Astrocyte (in vitro differentiated cells and primary cell): ENCODE measurements around the gene WIF1. TPM values are rescaled to one million over a fixed set of nuclear protein-coding genes. Genes with fewer than 3 reads are reported as not detected.

ENCODE experiments used
- DNase-seq: peaks from one replicate; pipeline ENCODE4 v3.0.0-alpha.2; 2010; ENCODE audit warnings: low read depth
- FAIRE-seq: peaks from 2 replicates; lab custom pipeline; 2011; peaks lifted over from hg19 to GRCh38; lab: Jason Lieb, UNC
- H2AFZ ChIP-seq: 2 replicates; pipeline ENCODE4 v1.6.0; 2012; ENCODE audit warnings: low read depth, low read length, inconsistent platforms
- H3K27ac ChIP-seq: 2 replicates; pipeline ENCODE4 v1.5.1; 2011; ENCODE audit warnings: low read depth, low read length, inconsistent platforms
- H3K27me3 ChIP-seq: 2 replicates; pipeline ENCODE4 v1.6.0; 2011; ENCODE audit warnings: low read length, inconsistent platforms; ENCODE audit not compliant: insufficient read depth
- H3K36me3 ChIP-seq: 2 replicates; pipeline ENCODE4 v1.5.1; 2011; ENCODE audit warnings: low read length, inconsistent platforms; ENCODE audit not compliant: insufficient read depth
- H3K4me1 ChIP-seq: 2 replicates; pipeline ENCODE4 v1.5.1; 2011; ENCODE audit warnings: low read length, inconsistent platforms; ENCODE audit not compliant: insufficient read depth
- H3K4me2 ChIP-seq: 2 replicates; pipeline ENCODE4 v1.6.0; 2012; ENCODE audit warnings: low read length, inconsistent platforms
- H3K4me3 ChIP-seq: 2 replicates; pipeline ENCODE4 v1.5.1; 2011; ENCODE audit warnings: low read depth, mild to moderate bottlenecking, low read length, inconsistent platforms; ENCODE audit not compliant: insufficient read depth
- H3K79me2 ChIP-seq: 2 replicates; pipeline ENCODE4 v1.6.0; 2012; ENCODE audit warnings: mild to moderate bottlenecking, low read length, inconsistent platforms; ENCODE audit not compliant: insufficient read depth
- H3K9ac ChIP-seq: 2 replicates; pipeline ENCODE4 v1.6.0; 2012; ENCODE audit warnings: mild to moderate bottlenecking, low read length, inconsistent platforms
- H3K9me3 ChIP-seq: 2 replicates; pipeline ENCODE4 v1.5.1; 2012; ENCODE audit warnings: low read depth, mild to moderate bottlenecking, low read length, inconsistent platforms; ENCODE audit not compliant: insufficient read depth
- H4K20me1 ChIP-seq: 2 replicates; pipeline ENCODE4 v1.6.0; 2012; ENCODE audit warnings: low read length, inconsistent platforms; ENCODE audit not compliant: insufficient read depth
- H3K27ac Mint-ChIP-seq: one replicate; pipeline ENCODE4 v1.8.0; 2021; ENCODE audit warnings: mild to moderate bottlenecking, mixed read lengths; ENCODE audit not compliant: unreplicated experiment
- H3K27me3 Mint-ChIP-seq: one replicate; pipeline ENCODE4 v1.8.0; 2021; ENCODE audit warnings: low read depth, mixed read lengths; ENCODE audit not compliant: unreplicated experiment
- H3K36me3 Mint-ChIP-seq: one replicate; pipeline ENCODE4 v1.8.0; 2021; ENCODE audit warnings: low read depth, mixed read lengths; ENCODE audit not compliant: unreplicated experiment
- H3K4me1 Mint-ChIP-seq: one replicate; pipeline ENCODE4 v1.8.0; 2021; ENCODE audit warnings: low read depth, mixed read lengths; ENCODE audit not compliant: unreplicated experiment
- H3K4me3 Mint-ChIP-seq: one replicate; pipeline ENCODE4 v1.8.0; 2021; ENCODE audit warnings: mild to moderate bottlenecking, moderate library complexity, mixed read lengths; ENCODE audit not compliant: unreplicated experiment
- H3K9me3 Mint-ChIP-seq: one replicate; pipeline ENCODE4 v1.8.0; 2021; ENCODE audit warnings: mild to moderate bottlenecking, mixed read lengths; ENCODE audit not compliant: unreplicated experiment
- EZH2 ChIP-seq: IDR thresholded peaks from 2 replicates; pipeline ENCODE4 v1.6.1; 2012; ENCODE audit warnings: mild to moderate bottlenecking, low read length, inconsistent platforms; ENCODE audit not compliant: insufficient read depth
- total RNA-seq: library from RNA; stranded (reverse); gene quantifications from 2 replicates; pipeline ENCODE4 v1.2.1, GENCODE V29; 2021
- TF ChIP-seq, protein P1 (sequence below): IDR thresholded peaks from 2 replicates; pipeline ENCODE4 v1.5.1; 2011; ENCODE audit warnings: low read depth, mild to moderate bottlenecking, inconsistent platforms, low read length, moderate library complexity; ENCODE audit not compliant: insufficient read depth

WIF1 gene
- total RNA-seq, 1 donor from 2014 or later, result not detected

GRCh38 chr12:65051218-65051617 is 69.9 kb downstream of the WIF1 start:
- Histone ChIP-seq H3K27ac (no peak overlapping the region), H3K79me2 (no peaks in the 10 kb centered on the region), H2AFZ (no peak overlapping the region), H4K20me1 (no peaks in the 10 kb centered on the region), H3K4me2 (no peak overlapping the region), H3K9me3 (no peaks in the 10 kb centered on the region), H3K4me1 (no peaks in the 10 kb centered on the region), H3K27me3 (peaks cover 10% of the 10 kb centered on the region), H3K36me3 (no peaks in the 10 kb centered on the region), H3K9ac (no peak overlapping the region), H3K4me3 (no peak overlapping the region)
- DNase-seq (no peak), FAIRE-seq (no peak)
- peaks cover 2% of the 10 kb centered on the region for H3K9me3 Mint-ChIP-seq
- TF ChIP-seq, protein P1, sequence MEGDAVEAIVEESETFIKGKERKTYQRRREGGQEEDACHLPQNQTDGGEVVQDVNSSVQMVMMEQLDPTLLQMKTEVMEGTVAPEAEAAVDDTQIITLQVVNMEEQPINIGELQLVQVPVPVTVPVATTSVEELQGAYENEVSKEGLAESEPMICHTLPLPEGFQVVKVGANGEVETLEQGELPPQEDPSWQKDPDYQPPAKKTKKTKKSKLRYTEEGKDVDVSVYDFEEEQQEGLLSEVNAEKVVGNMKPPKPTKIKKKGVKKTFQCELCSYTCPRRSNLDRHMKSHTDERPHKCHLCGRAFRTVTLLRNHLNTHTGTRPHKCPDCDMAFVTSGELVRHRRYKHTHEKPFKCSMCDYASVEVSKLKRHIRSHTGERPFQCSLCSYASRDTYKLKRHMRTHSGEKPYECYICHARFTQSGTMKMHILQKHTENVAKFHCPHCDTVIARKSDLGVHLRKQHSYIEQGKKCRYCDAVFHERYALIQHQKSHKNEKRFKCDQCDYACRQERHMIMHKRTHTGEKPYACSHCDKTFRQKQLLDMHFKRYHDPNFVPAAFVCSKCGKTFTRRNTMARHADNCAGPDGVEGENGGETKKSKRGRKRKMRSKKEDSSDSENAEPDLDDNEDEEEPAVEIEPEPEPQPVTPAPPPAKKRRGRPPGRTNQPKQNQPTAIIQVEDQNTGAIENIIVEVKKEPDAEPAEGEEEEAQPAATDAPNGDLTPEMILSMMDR, result no peak
- TF ChIP-seq EZH2, result no peak
- H3K27ac Mint-ChIP-seq, result no peak overlapping the region
- H3K27me3 Mint-ChIP-seq, result peaks cover 4% of the 10 kb centered on the region
- no peaks in the 10 kb centered on the region for H3K36me3 Mint-ChIP-seq
- H3K4me3 Mint-ChIP-seq, result no peak overlapping the region
- no peaks in the 10 kb centered on the region for H3K4me1 Mint-ChIP-seq

GRCh38 chr12:65045269-65045668 is 75.8 kb downstream of the WIF1 start:
- Histone ChIP-seq H3K4me2 (no peak overlapping the region), H3K79me2 (no peaks in the 10 kb centered on the region), H3K36me3 (no peaks in the 10 kb centered on the region), H3K27ac (no peak overlapping the region), H3K27me3 (peaks cover 2% of the 10 kb centered on the region), H3K4me3 (no peak overlapping the region), H3K9me3 (no peaks in the 10 kb centered on the region), H4K20me1 (no peaks in the 10 kb centered on the region), H3K9ac (no peak overlapping the region), H2AFZ (no peak overlapping the region), H3K4me1 (no peaks in the 10 kb centered on the region)
- TF ChIP-seq, protein P1, result no peak
- no peak for TF ChIP-seq EZH2
- DNase-seq, result no peak
- Mint-ChIP-seq H3K27me3 (peaks cover 8% of the 10 kb centered on the region), H3K36me3 (no peaks in the 10 kb centered on the region), H3K9me3 (peaks cover 2% of the 10 kb centered on the region), H3K4me3 (no peak overlapping the region), H3K4me1 (no peaks in the 10 kb centered on the region), H3K27ac (no peak overlapping the region)
- FAIRE-seq, result no peak

GRCh38 chr12:65039301-65039700 is 81.8 kb downstream of the WIF1 start:
- DNase-seq, result no peak
- Mint-ChIP-seq H3K4me1 (no peaks in the 10 kb centered on the region), H3K9me3 (peaks cover 7% of the 10 kb centered on the region), H3K27me3 (peaks cover 4% of the 10 kb centered on the region), H3K36me3 (peaks cover 2% of the 10 kb centered on the region), H3K27ac (no peak overlapping the region), H3K4me3 (no peak overlapping the region)
- TF ChIP-seq, protein P1, result no peak
- TF ChIP-seq EZH2, result no peak
- H3K4me3 ChIP-seq, result no peak overlapping the region
- H3K27me3 ChIP-seq, result no peaks in the 10 kb centered on the region
- no peaks in the 10 kb centered on the region for H3K36me3 ChIP-seq
- no peak overlapping the region for H3K27ac ChIP-seq
- H3K4me2 ChIP-seq, result no peak overlapping the region
- no peaks in the 10 kb centered on the region for H4K20me1 ChIP-seq
- H3K9ac ChIP-seq, result no peak overlapping the region
- no peak overlapping the region for H2AFZ ChIP-seq
- H3K9me3 ChIP-seq, result no peaks in the 10 kb centered on the region
- no peak for FAIRE-seq
- H3K4me1 ChIP-seq, result no peaks in the 10 kb centered on the region
- H3K79me2 ChIP-seq, result no peaks in the 10 kb centered on the region
